LHCN-M2 (cell line): ENCODE measurements around the gene USP53. TPM values are rescaled to one million over a fixed set of nuclear protein-coding genes. Genes with fewer than 3 reads are reported as not detected.
A peak's percentile ranks its signal among the peaks of the same experiment; 100 is the strongest.
"Not testable (repeated sequence)": the region's sequence is repeated elsewhere in the genome, so short reads cannot be mapped to it uniquely, and the experiment has no call there.

Source experiments
- DNase-seq: peaks from one replicate; pipeline ENCODE4 v3.0.0-alpha.2; 2012; ENCODE audit warnings: low read depth
- total RNA-seq: library from RNA; depleted of rRNA; stranded (reverse); fragments of >200 nt; gene quantifications from 2 replicates; pipeline ENCODE4 v1.2.3, GENCODE V29; 2014

USP53 gene
- total RNA-seq, 1 experiment from 2014 or later = 30.7 TPM

DNA sequence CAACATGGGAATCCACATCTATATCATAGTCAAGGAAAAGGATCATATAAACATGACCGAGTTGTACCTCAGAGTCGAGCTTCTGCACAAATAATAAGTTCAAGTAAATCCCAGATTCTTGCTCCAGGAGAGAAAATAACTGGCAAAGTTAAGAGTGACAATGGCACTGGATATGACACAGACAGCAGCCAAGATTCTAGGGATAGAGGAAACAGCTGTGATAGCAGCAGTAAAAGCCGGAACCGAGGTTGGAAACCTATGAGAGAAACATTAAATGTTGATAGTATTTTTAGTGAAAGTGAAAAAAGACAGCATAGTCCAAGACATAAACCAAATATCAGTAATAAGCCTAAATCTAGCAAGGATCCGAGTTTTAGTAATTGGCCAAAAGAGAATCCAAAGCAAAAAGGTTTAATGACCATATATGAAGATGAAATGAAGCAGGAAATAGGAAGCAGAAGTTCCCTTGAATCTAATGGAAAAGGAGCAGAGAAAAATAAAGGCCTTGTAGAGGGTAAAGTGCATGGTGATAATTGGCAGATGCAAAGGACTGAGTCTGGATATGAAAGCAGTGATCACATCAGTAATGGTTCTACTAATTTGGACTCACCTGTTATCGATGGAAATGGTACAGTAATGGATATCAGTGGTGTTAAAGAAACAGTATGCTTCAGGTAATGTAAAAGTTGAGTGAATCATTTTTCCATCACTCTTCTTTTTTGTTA, 59.0 kb downstream of the USP53 start:
- DNase-seq = no peak

- not testable (repeated sequence) for DNase-seq
These were observed 67.0 kb downstream of the USP53 start for GRCh38 chr4:119279541-119279940.

DNA sequence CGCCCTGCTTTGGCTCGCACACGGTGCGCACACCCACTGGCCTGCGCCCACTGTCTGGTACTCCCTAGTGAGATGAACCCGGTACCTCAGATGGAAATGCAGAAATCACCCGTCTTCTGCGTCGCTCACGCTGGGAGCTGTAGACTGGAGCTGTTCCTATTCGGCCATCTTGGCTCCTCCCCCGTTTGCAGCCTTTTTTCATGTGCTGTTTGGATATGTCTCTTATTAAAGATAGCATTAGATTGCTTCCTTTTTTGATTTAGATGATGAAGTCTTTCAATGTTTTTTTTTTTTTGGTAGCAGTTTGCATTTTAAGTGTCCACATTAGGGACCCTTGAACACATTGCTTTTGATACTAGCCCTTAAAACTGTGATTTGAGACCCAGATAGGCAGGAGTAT, 67.4 kb downstream of the USP53 start:
- not testable (repeated sequence) for DNase-seq

- DNase-seq = no peak
These were observed 68.9 kb downstream of the USP53 start for GRCh38 chr4:119281393-119281792.

DNA sequence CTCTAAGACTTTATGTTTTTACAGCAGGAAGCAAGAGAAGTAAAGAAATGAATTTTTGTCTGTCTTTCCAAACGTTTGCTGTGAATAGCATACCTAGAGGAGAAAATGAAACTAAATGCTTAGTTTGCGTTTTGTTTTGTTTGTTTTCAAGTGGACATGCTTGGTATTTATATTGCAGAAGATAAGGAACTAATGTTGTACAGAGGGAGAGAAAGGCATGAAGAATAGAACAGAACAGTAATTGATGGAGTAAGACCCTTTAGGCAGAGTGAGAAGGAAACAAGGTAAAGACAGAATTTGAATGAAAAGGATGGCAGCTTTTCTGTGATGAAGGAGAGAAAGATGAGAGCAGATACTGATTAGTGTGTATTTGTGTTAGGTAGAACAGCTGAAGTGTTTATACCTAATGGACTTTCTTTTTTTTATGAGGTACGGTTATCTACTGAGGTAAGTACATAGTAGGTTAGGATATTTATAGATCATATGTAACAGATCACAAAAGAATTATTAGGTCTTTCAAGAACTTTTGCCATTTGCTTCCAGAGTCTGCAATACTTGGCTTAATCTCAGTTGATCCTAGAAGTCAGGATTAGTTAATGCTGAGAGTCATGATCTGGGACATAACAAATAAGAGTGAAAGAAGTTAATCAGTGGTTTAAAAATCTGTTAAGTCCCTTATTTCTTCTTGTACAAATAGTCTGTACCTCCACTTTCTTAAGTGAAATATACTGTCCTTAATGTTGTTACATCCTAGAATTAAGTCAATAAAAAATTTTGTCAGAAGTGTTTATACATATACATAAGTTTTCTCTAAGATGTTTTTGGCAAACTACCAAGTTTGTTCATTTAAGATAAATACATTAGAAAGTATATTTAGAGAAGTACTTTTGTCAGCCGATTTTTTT, 72.6 kb downstream of the USP53 start:
- peak; percentile 49 for DNase-seq

DNA sequence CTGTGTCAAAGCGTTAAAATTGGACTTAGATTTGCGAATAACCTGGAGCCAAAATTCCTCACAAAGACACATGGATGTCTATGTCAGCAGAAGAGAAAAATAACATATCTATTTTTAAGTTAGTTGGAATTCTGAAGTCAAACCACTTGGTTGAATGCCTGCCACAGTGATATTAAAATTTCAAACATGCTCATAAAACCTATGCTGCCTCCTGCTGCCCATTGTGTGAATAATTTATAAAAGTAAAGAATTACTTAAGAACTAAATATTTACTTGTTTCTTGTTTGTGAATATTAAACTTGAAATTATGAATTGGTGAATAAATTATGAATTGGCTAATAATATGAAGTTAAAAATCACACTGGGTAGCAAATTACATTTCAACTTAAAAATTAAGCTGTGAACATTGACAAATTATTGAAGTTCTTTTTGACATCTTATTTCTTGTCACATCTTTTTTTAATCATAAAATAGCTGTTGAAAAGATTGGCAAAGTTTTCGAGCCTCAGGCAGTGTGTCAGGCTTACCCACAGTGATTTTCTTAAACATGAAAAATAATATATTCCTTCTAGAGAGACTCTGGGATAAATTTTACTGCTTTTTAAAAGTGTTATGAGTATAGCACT, 74.0 kb downstream of the USP53 start:
- DNase-seq = peak; percentile 79

DNA sequence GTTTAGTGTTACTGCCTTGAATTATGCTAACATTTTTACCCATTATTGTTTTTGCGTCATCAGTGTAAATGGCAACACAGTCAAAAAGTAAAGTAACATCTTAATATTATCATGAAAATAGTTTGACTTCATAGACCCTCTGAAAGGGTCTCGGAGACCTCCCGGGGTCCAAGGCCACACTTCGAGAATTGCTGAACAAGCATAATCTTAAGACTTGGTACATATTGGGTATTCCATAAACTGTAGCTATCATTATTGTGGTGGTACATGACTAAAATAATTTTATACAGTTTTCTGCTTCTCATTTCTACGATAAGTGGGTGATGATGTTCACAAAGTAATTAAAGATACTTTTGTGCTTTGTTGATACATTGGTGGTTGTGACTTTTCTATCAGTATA, 76.8 kb downstream of the USP53 start:
- DNase-seq = no peak

GRCh38 chr4:119290598-119290997, 78.1 kb downstream of the USP53 start:
- DNase-seq = no peak

DNA sequence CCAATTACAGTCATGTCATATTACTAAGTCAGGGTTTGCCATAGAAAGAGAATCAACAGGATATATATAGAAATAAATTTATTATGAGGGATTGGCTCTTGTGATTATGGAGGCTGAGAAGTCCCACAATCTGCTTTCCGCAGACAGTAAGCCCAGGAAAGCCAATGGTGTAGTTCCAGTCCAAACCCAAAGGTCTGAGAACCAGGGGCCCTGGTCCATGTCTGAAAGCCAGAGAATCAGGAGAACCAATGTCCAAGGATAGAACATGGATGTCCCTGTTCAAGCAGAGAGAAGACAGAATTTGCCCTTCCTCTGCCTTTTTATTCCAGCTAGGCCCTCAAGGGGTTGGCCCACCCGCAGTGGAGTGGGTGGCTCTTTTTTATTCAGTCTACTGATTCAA, 83.8 kb downstream of the USP53 start:
- no peak for DNase-seq

DNA sequence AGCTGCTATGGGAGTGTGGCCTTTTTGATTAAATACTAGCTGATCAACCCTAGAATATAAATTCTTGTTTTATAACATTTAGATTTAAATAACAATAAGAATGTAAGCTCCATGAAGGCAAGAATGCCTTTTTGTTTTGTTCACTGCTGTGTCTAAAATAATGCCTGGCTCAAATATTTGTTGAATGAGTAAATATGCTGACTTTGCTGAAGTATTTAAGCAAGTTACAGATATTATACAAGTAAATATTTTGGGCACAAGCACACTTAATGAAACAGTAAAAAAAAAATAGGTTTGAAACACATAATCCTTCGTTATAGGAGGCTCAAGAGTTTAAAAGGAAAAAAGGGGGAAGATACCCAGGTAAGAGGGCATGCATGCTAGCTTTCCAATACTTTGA, 85.3 kb downstream of the USP53 start:
- DNase-seq = no peak

DNA sequence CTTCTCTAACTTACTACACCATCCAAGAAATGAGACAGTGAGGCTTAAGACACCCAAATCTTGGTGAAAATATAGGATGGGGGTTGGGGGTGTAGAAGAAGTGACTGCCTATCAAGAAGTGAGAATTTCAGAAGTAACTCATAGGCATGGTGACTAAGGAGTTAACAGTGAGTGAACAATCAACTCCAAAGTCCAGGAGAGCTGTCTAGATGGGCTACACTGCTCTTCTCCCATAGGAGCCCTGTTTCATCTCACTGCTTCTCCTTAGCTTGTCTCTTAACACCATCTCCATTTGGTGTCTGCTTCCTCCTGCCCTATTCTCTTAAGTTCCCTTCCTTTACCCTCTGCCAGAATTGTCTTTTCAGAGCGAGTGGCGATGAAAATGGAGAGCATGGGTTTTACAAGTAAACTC, 86.8 kb downstream of the USP53 start:
- DNase-seq = peak; percentile 24

DNA sequence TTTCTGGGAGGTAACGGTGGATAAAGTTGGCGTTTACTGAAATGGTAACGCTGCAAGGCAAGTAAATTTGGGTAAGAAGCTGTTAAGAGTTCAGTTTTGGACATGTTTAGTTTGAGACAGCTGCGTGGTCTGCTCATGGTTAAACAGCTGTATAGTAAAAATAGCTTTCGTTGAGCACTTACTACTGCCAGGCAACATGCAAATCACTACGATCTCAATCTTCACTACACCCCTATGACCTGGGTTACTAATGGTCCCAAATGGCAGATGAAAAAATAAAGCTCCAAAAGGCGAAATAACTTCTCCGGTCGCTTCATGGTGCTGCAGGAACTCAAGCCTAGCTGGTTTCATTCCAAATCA, 87.2 kb downstream of the USP53 start:
- DNase-seq = peak; percentile 56

DNA sequence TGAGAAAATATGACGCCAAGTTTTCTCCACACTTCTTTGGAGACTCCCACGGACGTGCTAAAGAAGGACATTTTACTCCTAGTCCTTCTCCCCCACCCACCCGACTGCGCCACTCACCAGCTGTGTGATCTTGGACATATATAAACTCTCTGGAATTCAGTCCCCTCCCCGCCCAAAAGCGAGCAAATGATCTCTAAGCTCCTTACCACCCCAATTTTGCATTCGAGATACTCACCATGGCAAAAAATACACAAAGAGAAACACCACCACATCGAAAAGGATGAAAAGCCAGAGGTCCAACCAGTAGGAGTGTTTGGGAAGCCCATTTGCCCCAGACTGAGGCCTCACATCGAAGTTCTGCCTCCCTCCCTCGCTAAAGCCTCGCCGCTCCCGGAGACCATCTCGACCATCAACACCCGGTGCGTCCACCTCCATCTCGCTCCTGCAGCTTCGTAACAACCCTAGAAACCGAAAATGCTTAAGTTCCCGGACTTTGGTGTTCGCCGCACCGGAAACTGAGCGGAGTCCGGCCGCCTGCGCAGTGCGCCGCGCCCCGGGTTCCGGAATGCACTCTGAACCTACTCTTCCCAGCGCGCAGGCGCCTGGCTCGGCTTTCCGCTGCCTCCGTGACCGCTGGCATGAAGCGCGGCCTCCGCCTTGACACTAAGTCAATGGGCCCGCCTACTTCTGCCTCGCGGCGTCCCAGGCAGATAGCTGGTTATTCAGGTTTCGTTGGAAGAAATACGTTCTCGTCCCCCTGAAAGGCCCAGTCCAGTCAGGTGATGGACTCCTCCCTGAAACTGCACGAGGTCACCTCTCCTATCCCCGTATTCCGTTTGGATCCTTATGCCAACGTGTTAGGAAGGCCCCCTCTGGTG, 87.8 kb downstream of the USP53 start:
- peak; percentile 92 for DNase-seq

GRCh38 chr4:119302073-119302832, 89.7 kb downstream of the USP53 start:
- DNase-seq = no peak

- no peak for DNase-seq
These were observed 91.2 kb downstream of the USP53 start for GRCh38 chr4:119303587-119304305.

DNA sequence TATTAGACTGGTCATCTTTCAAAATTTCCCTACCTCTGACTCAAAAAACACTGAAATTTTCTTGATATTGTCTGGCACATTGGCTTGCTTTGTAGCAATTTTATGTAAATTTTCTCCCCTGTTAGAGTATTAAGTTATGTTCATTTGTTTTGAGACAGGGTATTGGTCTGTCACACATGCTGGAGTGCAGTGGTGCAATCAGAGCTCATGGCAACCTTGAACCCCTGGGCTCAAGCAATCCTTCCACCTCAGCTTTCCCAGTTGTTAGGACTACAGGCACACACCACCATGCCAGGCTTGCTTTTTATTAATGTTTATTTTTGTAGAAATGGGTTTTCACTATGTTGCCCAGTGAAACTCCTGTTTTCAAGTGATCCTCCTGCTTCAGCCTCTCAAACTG, 91.9 kb downstream of the USP53 start:
- no peak for DNase-seq

GRCh38 chr4:119307606-119308005, 95.1 kb downstream of the USP53 start:
- no peak for DNase-seq

- DNase-seq = peak; percentile 77
These were observed 98.3 kb downstream of the USP53 start for GRCh38 chr4:119310826-119311225.

DNA sequence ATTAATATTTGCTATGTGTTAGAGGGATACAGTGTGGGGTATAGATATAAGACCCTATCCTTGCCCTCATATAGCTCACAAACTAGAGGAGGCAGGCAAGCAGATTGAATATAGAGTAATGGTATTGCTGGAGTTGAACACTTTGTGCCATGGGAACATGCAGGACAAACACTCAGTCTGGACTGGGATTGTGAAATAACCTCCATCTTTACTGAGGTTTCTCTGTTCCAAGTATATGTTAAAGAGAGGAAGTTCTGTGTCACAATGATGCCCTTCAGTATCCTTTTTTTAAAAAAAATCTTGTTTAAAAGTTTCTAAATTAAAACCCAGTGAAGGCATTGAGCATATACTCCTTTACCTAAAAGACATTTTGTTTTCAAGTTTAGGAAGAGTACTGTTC, 100.7 kb downstream of the USP53 start:
- DNase-seq = no peak

DNA sequence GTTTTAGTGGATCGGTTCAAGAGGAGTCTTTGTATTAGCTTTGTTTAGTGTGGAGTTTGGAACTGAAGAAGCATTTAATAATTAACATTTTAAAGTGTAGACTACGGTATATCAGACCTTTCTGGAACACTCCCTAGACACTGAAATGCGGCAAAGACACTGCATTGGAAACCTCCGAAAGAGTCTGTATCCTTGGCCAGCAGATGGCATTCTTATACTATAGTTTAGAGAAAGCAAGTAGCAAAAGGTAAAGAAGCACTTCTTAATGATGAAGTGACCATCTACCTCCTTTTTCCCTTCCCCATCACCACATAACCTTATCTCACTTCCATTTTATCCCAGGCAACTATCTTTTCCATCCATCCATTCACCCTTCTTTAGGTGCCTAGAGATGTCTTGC, 101.8 kb downstream of the USP53 start:
- DNase-seq = peak; percentile 67
